Stimulated activated CD4-positive, alpha-beta T cell treated with anti-CD3 and anti-CD28 coated beads, Interleukin-1b, Interleukin-23, amount 100 ng/mL, for 48 hours (primary cell): Measurements from ENCODE around the gene VGLL4.

Source experiments
- DNase-seq: peaks from one replicate; pipeline ENCODE4 v3.0.0-alpha.2; 2020

The VGLL4 gene

GRCh38 chr3:11651900-11652299 is 8.2 kb upstream of the VGLL4 start:
- no peak for DNase-seq

DNA sequence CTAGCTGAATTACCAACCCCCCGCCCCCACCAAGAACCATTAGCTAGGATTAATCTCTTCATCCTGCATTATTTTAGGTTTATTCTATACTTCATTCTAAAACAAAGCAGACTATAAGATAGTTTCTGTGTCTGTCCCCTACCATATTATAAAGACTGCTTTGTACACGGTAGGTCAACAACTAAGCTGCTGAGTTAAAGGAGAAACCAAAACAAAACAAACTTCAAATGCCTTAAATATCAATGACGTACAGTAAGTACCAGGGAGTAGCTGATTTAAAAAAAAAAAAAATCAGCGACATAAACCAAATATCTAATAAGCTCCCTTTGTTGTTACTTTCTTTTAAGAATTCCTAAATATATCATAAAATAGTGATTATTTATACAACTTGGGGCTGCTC is 7.8 kb upstream of the VGLL4 start:
- DNase-seq = no peak

GRCh38 chr3:11650391-11650790 is 6.7 kb upstream of the VGLL4 start:
- no peak for DNase-seq

- no peak for DNase-seq
These were observed 5.0 kb upstream of the VGLL4 start for GRCh38 chr3:11648735-11649134.

DNA sequence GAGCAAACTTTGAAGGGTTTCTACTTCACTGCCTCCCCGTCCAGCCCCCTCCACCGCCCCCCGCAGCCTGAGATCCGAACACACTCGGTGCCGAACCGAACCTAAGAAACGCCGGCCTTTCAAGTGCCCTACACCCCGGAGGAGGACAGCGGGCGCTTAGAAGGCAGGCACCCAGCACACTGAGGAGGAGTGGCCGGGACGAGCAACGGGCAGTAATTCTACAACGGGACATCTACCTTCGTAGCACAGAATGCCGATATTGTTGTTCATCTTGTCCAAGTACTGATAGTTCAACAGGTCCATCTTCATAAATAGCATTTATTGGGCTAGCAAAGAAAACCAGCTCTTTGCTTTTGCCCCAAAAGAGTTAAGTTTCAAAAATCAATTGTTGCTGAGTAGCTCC is 513 bp downstream of the VGLL4 start:
- no peak for DNase-seq

DNA sequence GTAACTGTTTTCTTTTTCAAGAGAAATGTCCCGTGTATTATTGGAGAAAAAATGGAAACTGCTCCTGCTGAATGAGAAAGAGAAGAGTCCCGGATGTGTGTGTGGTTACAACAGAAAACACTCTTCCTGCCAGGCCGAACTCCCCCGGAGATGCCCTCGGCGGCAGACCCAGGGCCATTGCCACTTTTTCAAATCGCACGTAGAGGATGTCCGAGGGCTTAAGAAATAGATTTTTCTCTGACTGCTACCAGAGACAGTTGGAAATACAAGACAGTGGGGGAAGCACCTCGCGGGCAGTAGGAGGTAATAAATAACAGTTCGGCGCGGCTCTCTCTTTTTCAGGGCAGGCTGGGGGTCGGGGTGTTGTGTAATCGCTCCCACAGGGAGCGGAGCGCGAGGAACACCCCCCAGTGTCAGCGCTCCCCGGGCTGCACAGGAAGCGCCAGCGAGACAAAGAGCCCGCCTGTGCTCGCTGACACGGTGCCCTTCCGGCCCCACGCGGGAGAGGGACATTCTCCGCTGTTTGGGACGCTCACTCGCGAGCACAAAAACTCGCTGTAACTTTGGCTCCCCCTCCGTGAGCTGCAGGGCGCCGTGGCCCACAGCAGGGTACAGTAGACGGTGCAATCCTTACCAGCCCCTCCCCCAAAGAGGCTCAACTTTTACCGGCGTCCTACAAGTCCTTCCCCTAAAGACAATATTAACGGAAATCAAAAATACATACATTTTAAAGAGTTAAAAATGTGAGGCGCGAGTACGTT is 1.1 kb downstream of the VGLL4 start:
- peak; percentile 69 for DNase-seq

DNA sequence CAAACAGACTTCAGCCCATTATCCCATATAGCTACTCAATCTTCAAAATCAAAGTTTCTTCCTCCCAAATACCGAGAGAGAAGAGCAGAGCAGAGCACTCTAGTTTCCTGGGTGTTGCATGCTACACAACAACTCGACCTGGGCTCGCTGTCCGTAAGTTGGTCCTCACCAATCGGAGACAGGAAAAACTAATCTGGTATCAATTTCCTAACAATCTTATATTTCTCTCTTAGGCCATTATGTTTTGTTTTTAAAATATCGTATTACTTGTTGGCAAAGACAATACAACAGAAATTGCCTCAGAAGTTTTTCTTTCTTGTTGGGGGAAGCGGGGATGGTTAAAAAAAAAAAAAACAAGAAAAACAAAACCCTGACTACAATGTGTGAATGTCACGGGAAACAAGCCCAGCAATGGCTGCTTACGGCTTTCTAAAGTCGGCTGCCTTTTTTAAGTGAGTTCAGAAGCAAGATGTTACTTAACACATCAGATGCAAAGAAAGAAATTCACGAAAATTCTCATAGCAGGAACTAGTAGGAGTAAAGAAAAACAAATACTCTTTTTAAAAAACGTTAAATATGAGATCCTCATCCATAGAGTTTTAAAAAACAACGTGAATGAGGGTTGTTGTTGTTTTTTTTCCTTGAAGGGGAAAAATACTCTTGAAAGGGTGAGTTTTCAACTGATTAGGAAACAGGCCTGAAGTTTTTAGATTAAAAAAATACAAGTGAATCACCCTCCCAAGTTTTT is 1.9 kb downstream of the VGLL4 start:
- no peak for DNase-seq

- DNase-seq = no peak
These were observed 2.4 kb downstream of the VGLL4 start for GRCh38 chr3:11641316-11641682.

GRCh38 chr3:11640009-11640673 is 3.6 kb downstream of the VGLL4 start:
- DNase-seq = no peak

- no peak for DNase-seq
These were observed 5.0 kb downstream of the VGLL4 start for GRCh38 chr3:11638495-11639358.

- no peak for DNase-seq
These were observed 5.7 kb downstream of the VGLL4 start for GRCh38 chr3:11637901-11638458.

GRCh38 chr3:11636394-11636770 is 7.3 kb downstream of the VGLL4 start:
- DNase-seq = no peak

DNA sequence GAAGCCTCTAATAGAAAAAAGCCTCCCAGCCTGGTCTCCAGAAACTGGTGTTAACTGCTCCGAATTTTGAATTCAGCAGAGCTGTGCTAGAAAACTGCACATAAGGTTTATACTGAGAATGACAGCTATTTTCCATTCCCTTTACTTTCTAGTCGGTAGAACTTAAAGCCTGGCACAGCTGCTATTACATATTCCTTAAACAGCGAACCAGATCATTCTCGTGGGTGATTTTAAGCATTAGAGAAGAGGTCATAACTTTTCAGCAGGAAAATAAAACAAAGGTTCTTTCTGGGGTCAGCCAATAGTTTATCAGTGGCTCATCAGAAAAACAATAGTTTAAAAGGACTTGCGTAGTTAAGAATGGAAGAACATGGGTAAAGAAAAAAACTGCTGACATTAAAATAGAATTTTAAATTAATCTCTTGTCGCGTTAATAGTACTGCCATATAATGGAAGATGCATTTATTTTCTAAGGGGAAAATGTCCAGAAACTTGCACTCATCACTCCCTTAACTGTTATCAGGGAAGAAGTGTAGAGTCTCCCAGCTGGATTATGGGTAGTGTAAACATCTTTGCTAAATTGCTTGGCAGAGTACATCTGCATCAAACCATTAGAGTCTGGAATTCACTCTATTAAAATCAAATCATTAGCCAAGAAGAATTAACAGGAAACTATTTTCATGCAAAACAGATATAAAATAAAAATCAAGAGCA is 7.9 kb downstream of the VGLL4 start:
- no peak for DNase-seq

GRCh38 chr3:11634974-11635612 is 8.6 kb downstream of the VGLL4 start:
- no peak for DNase-seq

DNA sequence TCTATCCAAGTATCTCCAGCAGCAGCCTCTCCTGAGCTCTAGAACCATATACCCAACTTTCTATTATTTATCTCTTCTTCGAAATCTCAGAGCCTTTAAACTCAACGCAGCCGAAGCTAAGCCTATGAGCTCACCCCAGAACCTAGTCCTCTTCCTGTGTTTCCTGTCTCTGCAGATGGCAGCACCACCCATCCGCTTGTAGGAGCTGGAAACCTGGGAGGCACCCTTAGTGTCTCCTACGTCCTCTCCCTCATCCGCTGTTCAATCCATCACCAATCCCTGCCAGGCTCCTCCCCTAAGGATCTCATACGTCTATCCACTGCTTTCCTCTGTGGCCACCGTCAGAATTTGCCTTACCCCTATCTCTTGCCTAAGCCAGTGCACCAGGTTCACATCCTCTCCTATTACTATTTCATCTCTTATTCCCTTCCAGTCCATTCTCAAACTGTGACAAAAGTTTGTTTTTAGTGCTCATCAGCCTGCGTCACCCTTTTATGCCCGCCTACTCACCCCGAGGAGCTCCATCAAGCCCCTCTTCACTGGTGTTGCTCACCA is 9.6 kb downstream of the VGLL4 start:
- no peak for DNase-seq

DNA sequence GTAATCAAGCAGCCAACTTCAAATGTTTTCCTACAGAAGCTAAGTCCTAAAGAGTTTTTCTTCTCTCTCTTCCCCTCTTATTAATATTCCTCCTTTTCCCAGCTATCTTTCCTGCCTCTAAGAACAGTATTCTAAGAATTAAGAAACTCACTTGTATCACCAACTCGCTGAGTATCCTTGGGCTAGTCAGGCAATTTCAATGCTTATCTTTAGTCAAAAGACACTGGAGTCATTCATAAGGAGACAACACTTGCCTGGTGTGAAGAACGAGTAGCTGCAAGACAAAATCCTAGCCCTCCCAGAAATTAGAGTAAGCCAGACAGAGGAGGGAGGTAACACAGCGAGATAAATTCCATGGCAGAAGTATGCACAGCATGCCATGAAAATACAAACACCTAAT is 10.7 kb downstream of the VGLL4 start:
- no peak for DNase-seq

DNA sequence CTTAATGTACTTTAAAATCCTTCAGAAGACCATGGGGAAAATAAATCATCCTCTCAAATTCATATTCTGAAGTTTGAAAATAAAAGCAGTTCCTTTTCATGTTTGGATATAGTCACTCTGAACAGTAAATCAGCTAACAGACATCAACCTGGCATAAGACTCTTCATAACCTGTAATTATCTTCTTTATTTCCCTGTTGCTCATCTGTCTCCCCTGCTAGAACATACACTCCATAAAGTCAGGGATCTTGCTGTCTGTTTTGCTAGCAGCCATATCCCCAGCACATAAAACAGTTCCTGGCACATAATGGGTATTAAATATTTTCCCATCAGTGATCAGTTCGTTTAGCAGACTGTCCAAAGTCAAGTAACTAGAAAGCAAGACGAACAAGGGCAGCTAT is 11.2 kb downstream of the VGLL4 start:
- no peak for DNase-seq

DNA sequence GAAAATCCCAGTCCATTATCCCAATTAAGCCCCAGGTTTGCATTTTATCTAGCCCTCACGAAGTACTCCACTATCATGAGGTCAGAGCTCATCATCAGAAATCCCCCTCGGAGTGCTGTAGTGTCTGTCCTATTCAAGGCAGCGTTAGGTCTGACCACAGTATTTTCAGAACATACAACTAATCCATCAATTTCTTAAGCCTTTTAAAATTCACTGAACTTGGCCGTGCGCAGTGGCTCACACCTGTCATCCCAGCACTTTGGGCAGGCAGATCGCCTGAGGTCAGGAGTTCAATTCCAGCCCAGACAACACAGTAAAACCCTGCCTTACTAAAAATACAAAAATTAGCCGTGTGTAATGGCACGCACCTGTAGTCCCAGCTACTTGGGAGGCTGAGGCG is 11.9 kb downstream of the VGLL4 start:
- DNase-seq = no peak

DNA sequence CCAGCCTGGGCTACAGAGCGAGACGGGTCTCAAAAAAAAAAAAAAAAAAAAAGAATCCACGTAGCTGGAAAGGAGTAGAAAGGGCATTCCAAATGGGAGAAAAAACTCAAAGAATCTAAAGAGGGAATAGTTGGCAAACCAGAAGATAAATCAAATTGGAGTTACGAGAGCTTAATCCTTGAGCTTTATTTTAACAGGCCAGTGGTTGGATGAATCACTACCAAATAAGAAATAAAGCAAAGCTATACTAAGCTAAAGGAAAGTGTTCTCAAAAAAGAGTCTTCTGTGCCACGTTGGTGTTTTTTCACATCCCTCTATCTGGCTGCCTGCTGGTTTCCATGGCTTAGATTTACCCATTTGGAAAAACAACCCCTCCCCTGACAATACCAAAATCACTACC is 14.0 kb downstream of the VGLL4 start:
- DNase-seq = no peak

- DNase-seq = no peak
These were observed 16.1 kb downstream of the VGLL4 start for GRCh38 chr3:11627612-11628011.

GRCh38 chr3:11626084-11626463 is 17.6 kb downstream of the VGLL4 start:
- no peak for DNase-seq
